ENCODE results near the gene CHODL. TPM values are rescaled to one million over a fixed set of nuclear protein-coding genes. Genes with fewer than 3 reads are reported as not detected.

The CHODL gene
- total RNA-seq, 1 experiment from 2014 or later = 3.4 TPM

DNA sequence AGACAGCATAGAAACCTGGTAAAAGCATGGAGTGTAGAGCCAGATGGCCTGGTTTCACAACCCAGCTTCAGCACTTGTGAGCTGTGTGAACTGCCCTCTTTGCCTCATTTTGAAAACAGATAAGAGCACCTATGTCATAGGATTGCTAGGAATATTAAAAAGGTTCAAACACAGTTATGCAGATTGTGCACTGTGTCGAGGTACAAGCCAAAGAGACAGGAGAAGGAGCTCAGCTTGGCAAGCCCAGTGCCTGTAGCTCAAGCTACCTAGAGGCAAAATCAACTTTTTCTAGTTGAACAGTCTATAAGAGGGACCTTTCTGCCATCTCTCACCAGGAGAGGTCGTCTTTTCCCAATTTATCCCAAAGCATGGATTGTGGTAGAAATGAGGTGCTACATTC is 5.0 kb downstream of the CHODL start:
- H3K14ac ChIP-seq (ENCODE audit: insufficient read depth, low read length) = no peak overlapping the region
- no peak overlapping the region for H3K23ac ChIP-seq (ENCODE audit: insufficient read length, low read depth, low read length)
- H2BK12ac ChIP-seq (ENCODE audit: insufficient read length, low read depth, low read length) = no peak overlapping the region
- H2AFZ ChIP-seq (ENCODE audit: low read length) = no peak overlapping the region
- H3K23me2 ChIP-seq (ENCODE audit: insufficient read length, low read depth, low read length, poor library complexity, severe bottlenecking) = peaks cover 11% of the 10 kb centered on the region
- no peaks in the 10 kb centered on the region for H3K79me1 ChIP-seq (ENCODE audit: insufficient read depth, low read depth, low read length, poor library complexity, severe bottlenecking)
- no peak overlapping the region for H3K9ac ChIP-seq (ENCODE audit: extremely low read depth, insufficient read length, low read length)
- H3T11ph ChIP-seq (ENCODE audit: low read length) = no peak overlapping the region
- no peaks in the 10 kb centered on the region for H3K36me3 Mint-ChIP-seq (ENCODE audit: insufficient read depth in 1 of 3, low read depth in 3 of 3)
- no peak overlapping the region for H3K4me2 ChIP-seq (ENCODE audit: insufficient read depth, insufficient read length, low read length)
- H2AK5ac ChIP-seq (ENCODE audit: insufficient read length, low read length) = no peak overlapping the region
- H3K9me3 Mint-ChIP-seq = no peaks in the 10 kb centered on the region
- no peaks in the 10 kb centered on the region for H4K20me1 ChIP-seq (ENCODE audit: control insufficient read depth, insufficient read depth, insufficient read length)
- no peak overlapping the region for H4K8ac ChIP-seq (replicated peaks; ENCODE audit: insufficient read length, low read depth, low read length)
- no peak overlapping the region for H3K56ac ChIP-seq (ENCODE audit: insufficient read length, low read depth, low read length)
- H3K4me1 Mint-ChIP-seq = peaks cover 3 to 8% of the 10 kb centered on the region in 2 experiments; a peak in 3 of 4 replicates
- no peak overlapping the region for H2BK20ac ChIP-seq (ENCODE audit: low read depth, low read length, poor library complexity, severe bottlenecking)
- WGBS (ENCODE audit: extremely low coverage, insufficient read length, low lambda C conversion rate) = no CpG with 5 or more reads among the region's 2 CpGs
- peaks cover 24% of the 10 kb centered on the region for H3K27me3 Mint-ChIP-seq (ENCODE audit: low read depth)
- TF ChIP-seq CTCF (conservative IDR thresholded peaks at IDR 0.05) = peak; percentile 70
- no peak overlapping the region for H3K27ac Mint-ChIP-seq
- no peaks in the 10 kb centered on the region for H3K9me3 ChIP-seq (ENCODE audit: control insufficient read depth, low read depth, low read length)
- H2BK120ac ChIP-seq (ENCODE audit: low read depth, low read length, poor library complexity, severe bottlenecking) = no peak overlapping the region
- H3K4me1 ChIP-seq (ENCODE audit: insufficient read depth, low read length) = no peaks in the 10 kb centered on the region
- no peak for DNase-seq
- H4K91ac ChIP-seq (ENCODE audit: insufficient read length, low read depth, low read length) = no peak overlapping the region
- no peaks in the 10 kb centered on the region for H3K79me2 ChIP-seq (ENCODE audit: insufficient read depth, low read length)
- no peak overlapping the region for H3K18ac ChIP-seq (ENCODE audit: insufficient read length, low read depth, low read length)
- H4K5ac ChIP-seq (ENCODE audit: insufficient read length, low read depth, low read length) = no peak overlapping the region
- H2BK5ac ChIP-seq (ENCODE audit: insufficient read length, low read length) = no peak overlapping the region
- no peak overlapping the region for H2BK15ac ChIP-seq (ENCODE audit: low read depth, low read length)
- no peak overlapping the region for H3K4ac ChIP-seq (ENCODE audit: low read depth, low read length)
- H3K27me3 ChIP-seq (ENCODE audit: insufficient read depth, low read length) = peaks cover 13% of the 10 kb centered on the region; the same call in 1 of the 2 replicates
- no peak overlapping the region for H3K27ac ChIP-seq (ENCODE audit: insufficient read length, low read depth, low read length)
- no peak overlapping the region for H3K4me3 Mint-ChIP-seq

Data from H9 (cell line).